Esophagus squamous epithelium (tissue), 4 donors: Measurements from ENCODE around the gene MEI1.

Source experiments
- CTCF ChIP-seq, 6 experiments: fragments of 450-650 bp in 4 of 6; fragments of 200-600 bp in 2 of 6; sonication (generic) in 2 of 6; IDR thresholded peaks; one replicate each; pipeline ENCODE4 v1.5.1; 2016 to 2019; ENCODE audit warnings: antibody characterized with exemption in 6 of 6, mild to moderate bottlenecking in 4 of 6, moderate library complexity in 4 of 6
- POLR2A ChIP-seq, 4 donors: fragments of 450-650 bp; IDR thresholded peaks; one replicate each; pipeline ENCODE4 v1.6.1; 2017; ENCODE audit warnings: antibody characterized with exemption in 4 of 4, mild to moderate bottlenecking in 4 of 4, moderate library complexity in 3 of 4

DNA sequence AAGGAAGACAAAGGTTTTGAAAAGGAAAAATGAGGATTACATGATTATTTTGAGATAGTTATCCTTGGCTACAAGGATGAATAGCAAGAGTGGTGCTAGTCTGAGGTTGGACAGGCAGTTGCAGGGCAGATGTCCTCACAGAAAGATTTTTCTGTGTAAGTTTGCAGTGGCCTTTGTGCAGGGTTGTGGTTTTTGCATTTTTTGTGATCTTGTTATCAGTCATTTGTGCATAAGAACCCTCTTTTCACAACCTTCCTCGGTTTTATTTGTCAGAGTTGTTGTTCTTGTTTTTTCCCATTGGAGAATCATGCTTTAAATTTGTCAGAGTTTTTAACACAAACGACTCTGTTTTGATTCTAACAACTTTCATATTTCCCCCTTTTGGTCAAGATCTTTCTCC is 102.6 kb downstream of the MEI1 start:
- TF ChIP-seq CTCF (IDR thresholded peaks at IDR 0.05) (no peak), POLR2A (IDR thresholded peaks at IDR 0.05) (no peak)
